Muscle of arm (tissue), 12 donors: Measurements from ENCODE around the gene TMEM266. TPM values are rescaled to one million over a fixed set of nuclear protein-coding genes. Genes with fewer than 3 reads are reported as not detected.

Source experiments
- DNase-seq: peaks from one replicate; pipeline ENCODE4 v3.0.0-alpha.2; 2013
- polyA plus RNA-seq, 12 donors: library from polyadenylated mRNA; unstranded; fragments of 120-200 nt; gene quantifications; one replicate each; pipeline ENCODE4 v1.2.1, GENCODE V29; 2013; ENCODE audit not compliant: insufficient read length in 12 of 12

TMEM266 gene
- polyA plus RNA-seq, 12 donors: 0.27 to 1.5 (median 0.53) TPM; not detected in 2

- DNase-seq: no peak
These were observed 119.2 kb downstream of the TMEM266 start for GRCh38 chr15:76179023-76179422.

DNA sequence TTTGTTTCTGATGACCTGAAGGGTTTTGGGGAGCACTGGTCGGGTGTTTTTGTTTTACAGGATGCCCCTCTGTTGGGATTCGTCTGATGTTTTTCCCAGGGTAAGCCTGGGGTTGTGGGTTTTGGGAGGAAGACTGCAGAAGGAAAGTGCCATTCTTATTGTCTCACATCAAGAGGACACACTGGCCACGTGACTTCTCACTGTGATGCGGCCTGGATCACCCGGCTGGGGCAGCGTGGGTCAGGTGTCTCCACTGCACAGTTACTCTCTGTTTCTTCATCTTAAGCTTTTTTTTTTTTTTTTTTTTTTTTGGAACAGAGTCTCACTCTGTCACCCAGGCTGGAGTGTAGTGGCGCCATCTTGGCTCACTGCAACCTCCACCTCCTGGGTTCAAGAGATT, 120.5 kb downstream of the TMEM266 start:
- DNase-seq: no peak

DNA sequence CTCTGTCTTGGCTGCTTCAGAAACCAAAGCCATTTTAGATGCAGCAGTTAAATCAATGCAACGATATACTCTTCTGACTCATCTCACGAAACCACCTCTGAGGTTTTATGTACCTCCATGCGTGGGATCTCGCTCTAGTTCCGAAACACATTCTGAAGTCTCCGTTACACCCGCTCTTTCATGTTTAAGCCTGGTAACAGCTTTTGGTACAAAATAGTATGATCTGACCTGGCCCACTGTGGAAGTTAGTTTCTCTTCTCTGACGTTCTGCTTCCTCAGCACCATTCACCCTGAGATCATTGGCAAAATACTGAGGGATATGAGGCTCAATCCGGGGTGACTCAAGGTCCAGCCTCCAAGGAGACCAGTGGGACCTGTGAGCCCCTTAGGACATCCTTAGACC, 121.9 kb downstream of the TMEM266 start:
- no peak for DNase-seq

- peak; percentile 44 for DNase-seq
These were observed 124.3 kb downstream of the TMEM266 start for GRCh38 chr15:76183930-76184649.

DNA sequence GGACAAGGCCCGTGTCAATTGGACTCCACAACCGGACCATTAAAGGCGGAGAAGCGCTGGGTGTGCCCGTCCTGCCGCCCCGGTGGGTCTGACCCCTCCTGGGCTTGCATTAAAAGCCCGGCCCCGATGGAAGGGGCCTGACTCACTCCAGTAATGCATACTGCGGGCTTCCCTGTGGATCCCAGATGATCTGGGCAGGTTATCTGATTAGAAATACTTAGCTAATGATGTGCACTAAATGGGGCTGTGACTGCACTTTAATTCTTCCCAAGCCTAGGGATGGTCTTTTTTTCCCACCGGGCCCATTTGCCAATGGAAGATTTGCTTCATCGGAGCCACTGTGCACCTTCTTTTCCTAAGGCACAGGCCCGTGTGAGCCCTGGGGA, 124.9 kb downstream of the TMEM266 start:
- no peak for DNase-seq

- no peak for DNase-seq
These were observed 125.9 kb downstream of the TMEM266 start for GRCh38 chr15:76185716-76186115.

- no peak for DNase-seq
These were observed 127.4 kb downstream of the TMEM266 start for GRCh38 chr15:76187163-76187562.

DNA sequence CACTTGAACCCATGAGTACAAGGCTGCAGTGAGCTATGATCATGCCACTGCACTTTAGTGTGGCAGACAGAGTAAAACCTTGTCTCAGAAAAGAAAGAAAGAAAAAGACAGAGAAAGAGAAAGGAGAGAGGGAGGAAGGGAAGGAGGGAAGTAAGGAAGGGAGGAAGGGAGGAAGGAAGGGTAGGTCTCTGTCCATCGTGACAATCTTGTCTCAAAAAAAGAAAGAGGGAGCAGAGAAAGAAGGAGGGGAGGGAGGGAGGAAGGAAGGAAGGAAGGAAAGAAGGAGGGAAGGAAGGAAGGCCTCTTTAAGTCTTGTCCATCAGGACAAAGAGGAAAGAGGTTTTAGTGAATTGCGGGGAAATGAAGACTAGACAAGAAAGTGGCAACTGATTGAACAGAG, 129.3 kb downstream of the TMEM266 start:
- no peak for DNase-seq

- DNase-seq: no peak
These were observed 130.3 kb downstream of the TMEM266 start for GRCh38 chr15:76190070-76190564.

- DNase-seq: peak; percentile 65
These were observed 131.2 kb downstream of the TMEM266 start for GRCh38 chr15:76190751-76191538.

DNA sequence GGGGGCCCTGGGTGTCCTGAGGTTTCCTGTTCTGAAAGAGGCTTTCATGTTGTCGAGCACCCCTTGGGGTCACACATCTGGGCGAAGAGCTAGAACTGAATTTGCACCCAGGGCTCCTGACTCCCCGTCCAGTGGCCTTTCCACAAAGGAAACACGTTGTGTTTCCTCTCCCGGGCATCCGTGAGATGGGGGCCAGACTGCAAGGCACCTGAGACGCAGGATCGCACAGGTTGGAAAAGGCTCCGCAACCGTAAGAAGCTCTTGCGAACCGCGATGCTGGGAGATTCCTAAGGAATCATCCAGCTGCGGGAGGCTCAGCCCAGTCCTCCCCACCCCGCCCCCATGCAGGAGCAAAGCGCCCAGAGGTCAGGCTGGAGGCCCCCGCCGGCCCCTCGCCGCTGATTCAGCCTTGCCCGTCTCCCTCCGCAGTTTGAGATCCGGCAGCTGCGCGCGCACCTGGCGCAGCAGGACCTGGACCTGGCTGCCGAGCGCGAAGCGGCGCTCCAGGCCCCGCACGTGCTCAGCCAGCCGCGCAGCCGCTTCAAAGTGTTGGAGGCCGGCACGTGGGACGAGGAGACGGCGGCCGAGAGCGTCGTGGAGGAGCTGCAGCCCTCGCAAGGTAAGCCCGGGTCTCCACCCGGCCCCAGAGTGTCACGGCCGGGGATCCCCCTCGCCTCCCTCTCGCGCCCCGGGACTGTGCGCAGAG, 131.9 kb downstream of the TMEM266 start:
- DNase-seq: no peak

DNA sequence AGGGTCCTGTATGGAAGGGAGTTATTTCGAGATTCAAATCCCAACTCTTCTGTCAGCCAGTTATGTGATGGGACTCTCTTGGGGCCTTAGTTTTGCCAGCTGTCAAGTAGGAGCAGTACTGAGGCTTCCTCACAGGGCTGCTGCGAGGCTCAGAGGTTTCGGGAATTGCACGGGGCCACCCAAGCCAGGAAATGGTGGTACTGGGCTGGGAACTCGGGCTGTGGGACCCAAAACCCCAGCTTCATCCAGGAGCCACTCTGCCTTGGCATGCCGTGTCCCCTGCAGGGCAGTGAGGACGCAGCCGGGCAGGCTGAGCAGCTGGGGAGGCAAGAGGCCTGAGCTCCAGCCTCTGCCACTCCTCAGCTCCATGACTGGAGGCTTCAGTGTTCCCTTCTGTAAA, 132.9 kb downstream of the TMEM266 start:
- DNase-seq: no peak

DNA sequence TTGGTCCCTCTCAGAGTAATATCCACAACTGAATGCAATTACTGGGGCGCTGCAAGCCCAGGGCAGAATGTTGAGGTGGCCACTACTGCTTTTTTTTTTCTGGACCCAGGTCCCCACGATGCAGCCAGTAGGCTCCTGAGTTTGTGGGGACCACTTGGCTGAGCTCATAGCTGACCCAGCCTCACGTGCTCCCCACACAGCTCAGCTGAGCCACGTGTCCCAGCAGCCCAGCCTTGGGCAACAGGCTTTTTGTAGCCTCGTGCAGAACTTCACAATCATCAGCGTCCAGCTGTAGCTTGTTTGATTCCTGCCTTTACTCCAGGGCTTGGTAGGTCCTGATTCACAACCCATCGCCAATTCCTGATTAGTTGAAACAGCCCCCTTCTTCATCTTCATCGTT, 134.1 kb downstream of the TMEM266 start:
- no peak for DNase-seq

GRCh38 chr15:76195506-76196268, 135.9 kb downstream of the TMEM266 start:
- DNase-seq: no peak

DNA sequence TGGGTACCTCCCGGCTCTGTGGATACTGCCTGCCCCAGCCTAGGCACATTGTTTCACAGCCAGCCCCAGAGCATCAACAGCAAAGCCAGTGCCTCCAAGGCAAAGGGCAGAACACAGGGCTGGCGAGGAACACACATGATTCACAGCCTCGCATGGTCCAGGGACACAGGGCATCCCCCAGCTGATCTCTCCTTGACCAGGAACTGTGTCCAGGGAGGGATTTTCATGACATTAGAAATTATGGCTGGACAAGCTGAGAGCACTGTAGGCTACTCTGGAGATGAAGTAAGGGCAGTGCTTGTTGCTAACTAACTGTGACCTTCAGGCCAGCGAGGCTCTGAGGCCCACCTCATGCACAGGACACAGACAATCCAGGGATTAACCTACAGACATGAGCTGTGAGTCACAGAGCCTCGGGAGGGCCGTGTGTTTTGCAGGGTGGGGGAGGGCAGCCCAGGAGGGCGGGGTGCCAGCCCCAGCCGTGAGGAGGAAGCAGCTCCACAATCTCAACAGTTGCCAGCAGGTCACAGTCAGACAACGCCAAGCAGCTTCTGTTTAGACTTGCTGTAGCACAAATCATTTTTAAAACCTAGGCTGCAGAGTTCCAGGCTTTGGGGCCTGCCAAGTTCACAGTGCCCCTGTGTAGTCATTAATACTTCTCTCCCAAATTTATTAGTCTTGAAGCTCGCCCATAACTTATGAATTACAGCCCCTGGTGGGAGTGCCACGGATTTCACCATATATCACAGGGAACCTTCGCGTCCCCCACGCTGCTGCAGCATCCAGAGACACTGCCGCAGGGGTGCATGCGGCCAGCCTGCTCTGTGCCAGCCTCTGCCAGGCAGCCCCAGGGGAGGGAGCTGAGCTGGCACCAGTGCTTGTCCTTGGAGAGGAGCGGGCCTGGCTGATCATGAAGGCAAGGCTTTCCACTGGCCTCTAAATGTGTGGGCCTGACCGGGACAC, 136.8 kb downstream of the TMEM266 start:
- no peak for DNase-seq

- no peak for DNase-seq
These were observed 138.1 kb downstream of the TMEM266 start for GRCh38 chr15:76197703-76198455.

GRCh38 chr15:76198456-76199105, 138.8 kb downstream of the TMEM266 start:
- DNase-seq: no peak

DNA sequence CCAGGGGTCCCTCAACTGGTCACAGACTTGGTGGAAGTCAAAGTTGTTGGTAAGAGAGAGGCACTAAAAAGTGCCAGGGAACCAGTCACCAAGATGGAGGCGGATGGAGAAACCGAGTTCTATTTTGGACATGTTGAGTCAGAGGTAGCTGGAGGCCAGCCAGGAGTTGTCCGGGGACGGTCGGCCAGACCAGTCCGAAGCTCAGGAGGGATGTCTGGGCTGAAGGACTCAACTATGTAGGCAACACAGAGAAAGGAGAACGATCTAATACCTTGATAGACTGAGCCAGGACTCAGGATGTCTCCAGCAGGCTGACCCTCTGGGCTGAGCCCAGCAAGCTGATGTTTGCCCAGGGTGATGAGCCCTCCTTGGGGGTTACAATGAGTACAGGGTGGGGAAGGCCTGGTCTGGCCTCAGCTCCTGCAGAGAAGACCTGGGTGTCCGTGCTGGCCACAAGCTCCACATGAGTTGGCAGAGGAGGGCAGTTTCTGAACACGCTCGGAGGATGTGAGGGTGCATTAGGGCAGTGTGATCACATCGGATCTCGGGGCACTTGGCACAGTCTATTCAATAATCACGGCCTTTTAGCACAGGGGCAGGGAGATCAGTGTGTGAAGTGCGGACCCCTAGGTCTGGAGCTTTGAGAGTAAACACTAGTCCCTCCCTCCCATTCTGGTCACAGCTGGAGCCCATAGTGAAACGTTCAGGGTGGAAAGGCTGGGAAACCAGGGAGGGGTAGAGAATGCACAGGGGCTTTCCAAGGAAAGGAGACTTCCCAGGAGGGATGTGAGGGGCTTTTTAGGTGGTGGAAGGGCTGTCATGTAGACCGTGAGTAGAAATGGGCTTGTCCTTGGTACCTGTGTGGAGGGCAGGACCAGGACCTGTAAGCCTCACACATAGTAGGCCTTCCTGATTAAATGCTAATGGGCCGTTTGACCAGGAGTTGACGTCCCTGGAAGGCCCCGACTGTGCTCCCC, 139.6 kb downstream of the TMEM266 start:
- DNase-seq: no peak
